ENCODE results near the gene MLX.
A peak's percentile ranks its signal among the peaks of the same experiment; 100 is the strongest.

Gene MLX

DNA sequence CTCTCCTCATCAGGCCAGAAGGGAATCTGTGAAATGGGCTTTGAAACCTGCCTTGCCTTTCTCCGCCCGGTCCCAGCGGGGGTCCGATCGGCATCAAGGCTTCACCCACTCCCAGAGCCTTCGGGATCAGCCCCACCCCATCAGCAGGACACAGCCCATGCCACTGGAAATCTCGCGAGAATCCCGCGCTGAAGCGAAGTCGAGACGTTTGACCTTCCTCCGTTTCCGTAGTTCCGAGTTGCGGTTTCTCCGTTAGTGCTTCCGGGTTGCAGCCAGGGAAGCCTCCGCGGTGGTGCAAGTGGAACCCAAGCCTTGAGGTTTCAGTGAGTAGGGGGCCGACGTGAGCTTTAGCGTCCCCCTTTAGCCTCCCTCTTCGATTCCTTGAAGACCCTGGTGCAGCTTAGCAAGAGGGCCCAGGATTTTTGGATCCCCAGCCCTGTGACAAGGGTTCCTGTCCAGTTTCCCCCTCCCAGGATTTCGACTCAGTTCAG, 5.0 kb upstream of the MLX start, which contains the start of gene COASY:
COASY (plus strand) TSS at position 252 of the 491 bp plus-strand sequence. CDS start 475 bp downstream, outside the sequence.
- intact Hi-C loops (cut with DNase I; ENCODE audit: low total_unique reads) = no loop called here
- H3K9me3 ChIP-seq = no peaks in the 10 kb centered on the region
- TF ChIP-seq, protein P1, sequence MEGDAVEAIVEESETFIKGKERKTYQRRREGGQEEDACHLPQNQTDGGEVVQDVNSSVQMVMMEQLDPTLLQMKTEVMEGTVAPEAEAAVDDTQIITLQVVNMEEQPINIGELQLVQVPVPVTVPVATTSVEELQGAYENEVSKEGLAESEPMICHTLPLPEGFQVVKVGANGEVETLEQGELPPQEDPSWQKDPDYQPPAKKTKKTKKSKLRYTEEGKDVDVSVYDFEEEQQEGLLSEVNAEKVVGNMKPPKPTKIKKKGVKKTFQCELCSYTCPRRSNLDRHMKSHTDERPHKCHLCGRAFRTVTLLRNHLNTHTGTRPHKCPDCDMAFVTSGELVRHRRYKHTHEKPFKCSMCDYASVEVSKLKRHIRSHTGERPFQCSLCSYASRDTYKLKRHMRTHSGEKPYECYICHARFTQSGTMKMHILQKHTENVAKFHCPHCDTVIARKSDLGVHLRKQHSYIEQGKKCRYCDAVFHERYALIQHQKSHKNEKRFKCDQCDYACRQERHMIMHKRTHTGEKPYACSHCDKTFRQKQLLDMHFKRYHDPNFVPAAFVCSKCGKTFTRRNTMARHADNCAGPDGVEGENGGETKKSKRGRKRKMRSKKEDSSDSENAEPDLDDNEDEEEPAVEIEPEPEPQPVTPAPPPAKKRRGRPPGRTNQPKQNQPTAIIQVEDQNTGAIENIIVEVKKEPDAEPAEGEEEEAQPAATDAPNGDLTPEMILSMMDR (IDR thresholded peaks at IDR 0.05) = no peak
- H3K27ac ChIP-seq = peak within 1 kb of the TSS; percentile 83 to 87
- peaks cover 16 to 24% (median 20%) of the 10 kb centered on the region in 3 donors for H3K36me3 ChIP-seq
- H3K4me1 ChIP-seq = peaks cover 4 to 53% (median 43%) of the 10 kb centered on the region in 4 donors
- DNase-seq = peak; percentile 95 to 98
- no peaks in the 10 kb centered on the region for H3K27me3 ChIP-seq
- peak within 1 kb of the TSS; percentile 69 to 90 for H3K4me3 ChIP-seq

DNA sequence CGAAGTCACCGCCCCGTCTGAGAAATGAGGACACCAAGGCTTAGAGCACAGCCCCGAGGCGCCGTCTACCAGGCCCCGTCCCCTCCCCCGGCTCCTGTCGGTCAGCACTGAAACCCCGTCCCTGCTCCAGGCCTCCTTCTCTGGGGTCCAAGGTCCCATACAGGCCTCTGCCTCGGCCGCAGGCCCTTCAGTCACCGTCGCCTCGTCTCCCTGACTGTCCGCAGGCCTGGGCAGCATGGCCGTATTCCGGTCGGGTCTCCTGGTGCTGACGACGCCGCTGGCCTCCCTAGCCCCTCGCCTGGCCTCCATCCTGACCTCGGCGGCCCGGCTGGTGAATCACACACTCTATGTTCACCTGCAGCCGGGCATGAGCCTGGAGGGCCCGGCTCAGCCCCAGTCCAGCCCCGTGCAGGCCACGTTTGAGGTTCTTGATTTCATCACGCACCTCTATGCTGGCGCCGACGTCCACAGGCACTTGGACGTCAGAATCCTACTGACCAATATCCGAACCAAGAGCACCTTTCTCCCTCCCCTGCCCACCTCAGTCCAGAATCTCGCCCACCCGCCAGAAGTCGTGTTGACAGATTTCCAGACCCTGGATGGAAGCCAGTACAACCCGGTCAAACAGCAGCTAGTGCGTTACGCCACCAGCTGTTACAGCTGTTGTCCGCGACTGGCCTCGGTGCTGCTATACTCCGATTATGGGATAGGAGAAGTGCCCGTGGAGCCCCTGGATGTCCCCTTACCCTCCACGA, 4.3 kb upstream of the MLX start:
- Histone ChIP-seq H3K4me1 (peaks cover 4 to 54% (median 46%) of the 10 kb centered on the region in 4 donors), H3K4me3 (peak overlapping the region; percentile 69 to 90), H3K9me3 (no peaks in the 10 kb centered on the region), H3K27me3 (no peaks in the 10 kb centered on the region), H3K27ac (peak overlapping the region; percentile 83 to 87), H3K36me3 (peaks cover 16 to 24% (median 20%) of the 10 kb centered on the region in 3 donors)
- intact Hi-C loops (cut with DNase I; ENCODE audit: low total_unique reads) = no loop called here
- TF ChIP-seq, protein P1 (IDR thresholded peaks at IDR 0.05) = no peak
- no peak for DNase-seq

DNA sequence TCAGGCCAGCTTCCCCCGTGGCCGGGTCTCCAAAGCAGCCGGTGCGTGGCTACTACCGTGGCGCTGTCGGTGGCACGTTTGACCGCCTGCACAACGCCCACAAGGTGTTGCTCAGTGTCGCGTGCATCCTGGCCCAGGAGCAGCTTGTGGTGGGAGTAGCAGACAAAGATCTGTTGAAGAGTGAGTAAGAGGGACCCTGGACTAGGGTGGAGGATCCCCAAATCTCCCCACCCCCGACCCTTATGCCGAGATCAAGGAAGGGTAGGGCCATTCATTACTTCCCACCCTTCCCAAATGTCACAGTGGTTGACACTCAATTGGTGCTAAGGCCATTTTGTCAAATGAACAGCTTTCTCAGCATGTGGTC, 3.8 kb upstream of the MLX start:
- TF ChIP-seq, protein P1 (IDR thresholded peaks at IDR 0.05) = no peak
- H3K27ac ChIP-seq = peak overlapping the region; percentile 83 to 87
- no peak for DNase-seq
- no peaks in the 10 kb centered on the region for H3K27me3 ChIP-seq
- H3K4me1 ChIP-seq = peaks cover 4 to 59% (median 50%) of the 10 kb centered on the region in 4 donors
- peak overlapping the region; percentile 69 to 90 for H3K4me3 ChIP-seq
- intact Hi-C loops (cut with DNase I; ENCODE audit: low total_unique reads) = no loop called here
- H3K9me3 ChIP-seq = no peaks in the 10 kb centered on the region
- peaks cover 16 to 24% (median 20%) of the 10 kb centered on the region in 3 donors for H3K36me3 ChIP-seq

DNA sequence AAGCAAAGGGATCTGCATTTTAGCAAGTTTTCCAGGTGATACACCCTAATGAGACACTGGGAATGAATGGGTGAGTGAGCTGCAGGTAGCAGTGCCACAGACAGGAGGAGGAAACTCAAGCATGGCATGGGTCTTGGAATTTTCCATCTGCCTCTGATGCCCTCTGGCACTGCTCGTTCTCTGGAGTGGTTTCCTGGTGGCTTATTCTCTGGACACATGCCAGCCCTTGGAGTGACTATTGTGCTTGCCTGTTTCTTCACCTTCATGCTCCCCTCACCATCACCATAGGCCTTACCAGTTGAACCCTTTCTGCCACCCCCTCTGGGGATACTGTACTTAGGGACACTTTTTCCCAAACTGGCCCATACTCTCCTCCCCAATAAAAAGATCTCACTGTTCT, 3.4 kb upstream of the MLX start:
- Histone ChIP-seq H3K4me1 (peaks cover 4 to 63% (median 54%) of the 10 kb centered on the region in 4 donors), H3K9me3 (no peaks in the 10 kb centered on the region), H3K36me3 (peaks cover 16 to 28% (median 23%) of the 10 kb centered on the region in 3 donors), H3K27ac (no peak overlapping the region), H3K4me3 (peak overlapping the region; percentile 69 to 90), H3K27me3 (no peaks in the 10 kb centered on the region)
- TF ChIP-seq, protein P1 (IDR thresholded peaks at IDR 0.05) = no peak
- DNase-seq = no peak
- intact Hi-C loops (cut with DNase I; ENCODE audit: low total_unique reads) = no loop called here

DNA sequence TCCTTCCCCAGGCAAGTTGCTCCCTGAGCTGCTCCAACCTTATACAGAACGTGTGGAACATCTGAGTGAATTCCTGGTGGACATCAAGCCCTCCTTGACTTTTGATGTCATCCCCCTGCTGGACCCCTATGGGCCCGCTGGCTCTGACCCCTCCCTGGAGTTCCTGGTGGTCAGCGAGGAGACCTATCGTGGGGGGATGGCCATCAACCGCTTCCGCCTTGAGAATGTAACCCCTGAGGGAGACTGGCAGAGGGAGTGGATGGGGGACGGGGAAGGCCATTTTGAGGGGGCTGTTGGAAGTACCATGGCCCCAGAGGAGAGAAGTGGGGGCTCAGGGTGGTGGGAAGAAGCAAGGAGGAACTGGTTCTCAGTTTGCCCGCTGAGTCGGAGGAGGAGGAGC, 3.0 kb upstream of the MLX start:
- no peak overlapping the region for H3K27ac ChIP-seq
- H3K9me3 ChIP-seq = no peaks in the 10 kb centered on the region
- TF ChIP-seq, protein P1 (IDR thresholded peaks at IDR 0.05) = no peak
- peaks cover 18 to 32% (median 27%) of the 10 kb centered on the region in 3 donors for H3K36me3 ChIP-seq
- H3K4me1 ChIP-seq = peaks cover 4 to 66% (median 55%) of the 10 kb centered on the region in 4 donors
- no peak overlapping the region for H3K4me3 ChIP-seq
- H3K27me3 ChIP-seq = no peaks in the 10 kb centered on the region
- intact Hi-C loops (cut with DNase I; ENCODE audit: low total_unique reads) = no loop called here
- DNase-seq = no peak

All from tibial artery (tissue), 4 donors.